Heart left ventricle (tissue), 16 donors: ENCODE data around the gene HSD17B2. TPM values are rescaled to one million over a fixed set of nuclear protein-coding genes. Genes with fewer than 3 reads are reported as not detected.

ENCODE experiments used
- ATAC-seq, 4 donors: fragments of 200-7000 bp; cut with Tn5 transposase; one replicate each; pipeline ENCODE4 v1.9.1; 2020 to 2022; ENCODE audit warnings: moderate library complexity in 4 of 4, mild to moderate bottlenecking in 3 of 4, moderate number of reproducible peaks in 1 of 4
- DNase-seq, 5 donors: peaks; one replicate each; pipeline ENCODE4 v3.0.0-alpha.2; 2020
- H3K27ac ChIP-seq, 12 donors: fragments of 200-600 bp; sonication (generic) in 4 of 12; one replicate each; pipeline versions ENCODE4 v1.5.0 to v1.8.0; 2016 to 2022; ENCODE audit warnings: mild to moderate bottlenecking in 2 of 12
- H3K27me3 ChIP-seq, 9 donors: fragments of 200-600 bp; sonication (generic) in 2 of 9; one replicate each; pipeline versions ENCODE4 v1.5.1 to v1.8.0; 2016 to 2022; ENCODE audit warnings: mild to moderate bottlenecking in 3 of 9
- H3K36me3 ChIP-seq, 9 donors: fragments of 200-600 bp; sonication (generic) in 2 of 9; one replicate each; pipeline versions ENCODE4 v1.5.0 to v1.8.0; 2018 to 2022; ENCODE audit warnings: mild to moderate bottlenecking in 2 of 9
- H3K4me1 ChIP-seq, 12 donors: fragments of 200-600 bp; sonication (generic) in 4 of 12; one replicate each; pipeline versions ENCODE4 v1.5.0 to v1.8.0; 2016 to 2022; ENCODE audit warnings: mild to moderate bottlenecking in 3 of 12
- H3K4me3 ChIP-seq, 12 donors: fragments of 200-600 bp; sonication (generic) in 4 of 12; one replicate each; pipeline versions ENCODE4 v1.5.0 to v1.8.0; 2017 to 2022; ENCODE audit warnings: mild to moderate bottlenecking in 9 of 12, moderate library complexity in 4 of 12
- H3K9me3 ChIP-seq, 12 donors: fragments of 200-600 bp; sonication (generic) in 4 of 12; one replicate each; pipeline versions ENCODE4 v1.5.0 to v1.8.0; 2016 to 2022; ENCODE audit warnings: mild to moderate bottlenecking in 1 of 12
- CTCF ChIP-seq, 12 donors: fragments of 200-600 bp; sonication (generic) in 4 of 12; IDR thresholded peaks; one replicate each; pipeline versions ENCODE4 v1.5.0 to v1.8.0; 2018 to 2022; ENCODE audit warnings: antibody characterized with exemption in 12 of 12, mild to moderate bottlenecking in 5 of 12
- POLR2A ChIP-seq, 2 donors: fragments of 450-650 bp; IDR thresholded peaks; one replicate each; pipeline ENCODE4 v1.6.1; 2017; ENCODE audit warnings: antibody characterized with exemption in 2 of 2, mild to moderate bottlenecking in 2 of 2, moderate library complexity in 2 of 2
- WGBS, 4 donors: extraction: QIAGEN DNeasy Blood & Tissue Kit in 2 of 4; methylation state at CpG; one replicate each; pipeline versions ENCODE4 v1.1.5 to v1.1.7; 2013 to 2018; 5-methylcytosine and 5-hydroxymethylcytosine counted together
- intact Hi-C, 10 donors: fragments of 100-400 bp; cut with DNase I; formaldehyde crosslinking; loops; one replicate each; pipeline versions ENCODE4 v1.11.1 to v1.14.2; 2022
- polyA plus RNA-seq, 2 donors: library from polyadenylated mRNA; stranded (reverse); fragments of 200-250 nt; gene quantifications; one replicate each; pipeline ENCODE4 v1.2.3, GENCODE V29; 2013
- total RNA-seq, 9 donors: library from RNA; depleted of rRNA in 2 of 9; stranded (reverse); fragments of >200 nt in 2 of 9; fragmentation: NEBNext Ultra II Directional in 3 of 9; extraction: Animal tissue kit (Norgen Biotek cat#: 25700) in 3 of 9; gene quantifications; one replicate each; pipeline versions ENCODE4 v1.1.0 to v1.2.4, GENCODE V29; 2016 to 2023
- donor health status: ischemic (EF 13 %, LVEDD 7.1; RV severe dilation, severe dysfunction).
- donor health status: healthy with polysubstance abuse.
- donor health status: DM: no; HTN: yes; CAD: no.
- donor health status: DM: no; HTN: no; CAD: no.
- donor health status: ischemic (EF 25% LVEDD 6.9; RV normal size, moderate dysfunction).
- donor health status: ischemic (EF 25% LVEDD 5.7; RV mildly dilated, moderate dysfunction).
- donor health status: healthy.
- donor health status: DM: yes; HTN: yes; CAD: no.
- donor health status: ischemic (EF 35%, LVEDD 5.7; RV mildly dilated, moderate dysfunction).
- donor health status: nonischemic (EF 11% LVEDD 7.7; RV severe dilation, severe dysfunction).
- donor health status: DM: yes; HTN: yes; CAD: no.
- donor health status: PGD.
- donor health status: ischemic (EF 29% LVEDD 5.4; RV normal size, mild dysfunction).
- donor health status: nonischemic (EF 23%, LVEDD 6.1; RV moderate dilation, normal function).

The HSD17B2 gene
- total and polyA plus RNA-seq, 11 donors = 0.11 TPM; not detected in 10

GRCh38 chr16:82019535-82019934, 15.5 kb upstream of the HSD17B2 start:
- Histone ChIP-seq H3K4me1 (peaks cover 0 to 5% (median 0%) of the 10 kb centered on the region in 12 donors), H3K36me3 (no peaks in the 10 kb centered on the region), H3K9me3 (peaks cover 0 to 13% (median 8%) of the 10 kb centered on the region in 12 donors), H3K27me3 (peaks cover 0 to 10% (median 0%) of the 10 kb centered on the region in 9 donors), H3K4me3 (no peak overlapping the region), H3K27ac (no peak overlapping the region)
- no peak for DNase-seq
- TF ChIP-seq CTCF (IDR thresholded peaks at IDR 0.05) = no peak
- TF ChIP-seq POLR2A (IDR thresholded peaks at IDR 0.05) = no peak
- intact Hi-C loops = no loop called here
- no peak for ATAC-seq
- WGBS, 4 donors = 53 to 60% (median 59%) methylated on average over 8 of the region's 8 CpGs

GRCh38 chr16:82020051-82020450, 15.0 kb upstream of the HSD17B2 start:
- DNase-seq (no peak), ATAC-seq (no peak)
- H3K4me1 ChIP-seq = peaks cover 0 to 5% (median 0%) of the 10 kb centered on the region in 12 donors
- no peak overlapping the region for H3K4me3 ChIP-seq
- no peak for TF ChIP-seq CTCF (IDR thresholded peaks at IDR 0.05)
- TF ChIP-seq POLR2A (IDR thresholded peaks at IDR 0.05) = no peak
- no peak overlapping the region for H3K27ac ChIP-seq
- peaks cover 0 to 10% (median 5%) of the 10 kb centered on the region in 12 donors for H3K9me3 ChIP-seq
- 87 to 91% (median 89%) methylated on average over 5 of the region's 5 CpGs for WGBS, 4 donors
- no peaks in the 10 kb centered on the region for H3K36me3 ChIP-seq
- intact Hi-C loops = no loop called here
- peaks cover 0 to 9% (median 0%) of the 10 kb centered on the region in 9 donors for H3K27me3 ChIP-seq

- 48 to 65% (median 61%) methylated on average over 7 of the region's 7 CpGs for WGBS, 4 donors
- TF ChIP-seq POLR2A (IDR thresholded peaks at IDR 0.05) (no peak), CTCF (IDR thresholded peaks at IDR 0.05) (no peak)
- intact Hi-C loops = no loop called here
- H3K27me3 ChIP-seq = peaks cover 0 to 9% (median 0%) of the 10 kb centered on the region in 9 donors
- no peaks in the 10 kb centered on the region for H3K9me3 ChIP-seq
- H3K27ac ChIP-seq = no peak overlapping the region
- no peaks in the 10 kb centered on the region for H3K36me3 ChIP-seq
- H3K4me3 ChIP-seq = no peak overlapping the region
- DNase-seq = no peak
- no peaks in the 10 kb centered on the region for H3K4me1 ChIP-seq
- no peak for ATAC-seq
These were observed 11.8 kb upstream of the HSD17B2 start for GRCh38 chr16:82023206-82023605.

GRCh38 chr16:82024316-82024715, 10.7 kb upstream of the HSD17B2 start:
- Histone ChIP-seq H3K4me1 (no peaks in the 10 kb centered on the region), H3K36me3 (no peaks in the 10 kb centered on the region), H3K27me3 (peaks cover 0 to 9% (median 0%) of the 10 kb centered on the region in 9 donors), H3K9me3 (no peaks in the 10 kb centered on the region), H3K27ac (no peak overlapping the region), H3K4me3 (no peak overlapping the region)
- intact Hi-C loops = no loop called here
- no peak for DNase-seq
- WGBS, 4 donors = 80 to 93% (median 92%) methylated on average over 1 of the region's 1 CpG
- ATAC-seq = no peak
- no peak for TF ChIP-seq POLR2A (IDR thresholded peaks at IDR 0.05)
- TF ChIP-seq CTCF (IDR thresholded peaks at IDR 0.05) = no peak
